Endothelial cell of umbilical vein (primary cell): ENCODE results near the gene PRICKLE3.
A peak's percentile ranks its signal among the peaks of the same experiment; 100 is the strongest.

Experiments used
- EZH2 ChIP-seq: IDR thresholded peaks from 2 replicates; pipeline ENCODE4 v1.6.1; 2012; ENCODE audit warnings: borderline replicate concordance, low read depth, mild to moderate bottlenecking, moderate library complexity, low read length, inconsistent platforms; ENCODE audit not compliant: severe bottlenecking
- FOS ChIP-seq: IDR thresholded peaks from 2 replicates; pipeline ENCODE4 v1.6.1; 2011; ENCODE audit warnings: mild to moderate bottlenecking, low read length, moderate library complexity, borderline replicate concordance; ENCODE audit not compliant: insufficient read depth
- GATA2 ChIP-seq: IDR thresholded peaks from 2 replicates; pipeline ENCODE4 v1.7.0; 2011; ENCODE audit warnings: low read depth, mild to moderate bottlenecking, moderate library complexity, mixed read lengths, low read length; ENCODE audit not compliant: insufficient read length, insufficient read depth
- JUN ChIP-seq: IDR thresholded peaks from 2 replicates; pipeline ENCODE4 v1.6.1; 2011; ENCODE audit warnings: borderline replicate concordance, low read depth; ENCODE audit not compliant: insufficient read length, insufficient read depth
- MYC ChIP-seq: IDR thresholded peaks from one replicate; pipeline ENCODE4 v1.6.1; 2011; ENCODE audit warnings: mild to moderate bottlenecking, low read depth, low read length
- POLR2A ChIP-seq: IDR thresholded peaks from 2 replicates; pipeline ENCODE4 v1.6.1; 2012; ENCODE audit warnings: low read depth, mild to moderate bottlenecking, control low read depth, low read length
- POLR2AphosphoS5 ChIP-seq: IDR thresholded peaks from 2 replicates; pipeline ENCODE4 v1.6.1; 2012; ENCODE audit warnings: low read depth, mild to moderate bottlenecking, control low read depth, low read length, moderate library complexity; ENCODE audit not compliant: insufficient read depth
- TF ChIP-seq, protein P1 (sequence below), 2 donors: IDR thresholded peaks; 1 replicate in 1 of 2; 2 replicates in 1 of 2; pipeline ENCODE4 v1.5.1; 2011; ENCODE audit warnings: low read length in 2 of 2, mild to moderate bottlenecking in 2 of 2, moderate library complexity in 2 of 2, control low read depth in 1 of 2, inconsistent platforms in 1 of 2, low read depth in 1 of 2; ENCODE audit not compliant: insufficient read depth in 1 of 2; ENCODE audit errors: extremely low read depth in 1 of 2
- TF ChIP-seq, protein P2 (sequence below): IDR thresholded peaks from 2 replicates; pipeline ENCODE4 v1.6.1; 2011; ENCODE audit not compliant: insufficient read depth, insufficient read length

DNA sequence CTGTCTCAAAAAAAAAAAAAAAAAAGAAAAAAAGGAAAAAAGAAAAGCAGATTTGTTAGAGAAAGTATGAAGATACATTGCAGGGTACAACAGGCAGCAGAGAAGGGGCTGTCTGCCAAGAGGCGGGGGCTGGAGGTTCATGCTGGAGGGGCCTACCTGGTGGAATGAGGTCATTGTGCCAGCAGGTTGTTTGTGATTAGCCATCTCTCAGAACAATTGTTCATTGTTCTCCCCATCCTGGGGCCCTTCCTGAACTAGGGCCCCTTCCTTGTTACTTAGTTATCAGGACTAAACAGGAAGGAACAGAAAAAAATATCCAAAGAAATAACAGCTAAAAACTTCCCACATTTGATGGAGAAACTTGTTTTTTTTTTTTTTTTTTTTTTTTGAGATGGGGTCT lies 48.7 kb downstream of the PRICKLE3 start:
- TF ChIP-seq, protein P1, sequence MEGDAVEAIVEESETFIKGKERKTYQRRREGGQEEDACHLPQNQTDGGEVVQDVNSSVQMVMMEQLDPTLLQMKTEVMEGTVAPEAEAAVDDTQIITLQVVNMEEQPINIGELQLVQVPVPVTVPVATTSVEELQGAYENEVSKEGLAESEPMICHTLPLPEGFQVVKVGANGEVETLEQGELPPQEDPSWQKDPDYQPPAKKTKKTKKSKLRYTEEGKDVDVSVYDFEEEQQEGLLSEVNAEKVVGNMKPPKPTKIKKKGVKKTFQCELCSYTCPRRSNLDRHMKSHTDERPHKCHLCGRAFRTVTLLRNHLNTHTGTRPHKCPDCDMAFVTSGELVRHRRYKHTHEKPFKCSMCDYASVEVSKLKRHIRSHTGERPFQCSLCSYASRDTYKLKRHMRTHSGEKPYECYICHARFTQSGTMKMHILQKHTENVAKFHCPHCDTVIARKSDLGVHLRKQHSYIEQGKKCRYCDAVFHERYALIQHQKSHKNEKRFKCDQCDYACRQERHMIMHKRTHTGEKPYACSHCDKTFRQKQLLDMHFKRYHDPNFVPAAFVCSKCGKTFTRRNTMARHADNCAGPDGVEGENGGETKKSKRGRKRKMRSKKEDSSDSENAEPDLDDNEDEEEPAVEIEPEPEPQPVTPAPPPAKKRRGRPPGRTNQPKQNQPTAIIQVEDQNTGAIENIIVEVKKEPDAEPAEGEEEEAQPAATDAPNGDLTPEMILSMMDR (IDR thresholded peaks at IDR 0.05; ENCODE audit: extremely low read depth in 1 of 2, insufficient read depth in 1 of 2, low read depth in 1 of 2, low read length in 2 of 2): no peak
- no peak for TF ChIP-seq POLR2A
- no peak for TF ChIP-seq POLR2AphosphoS5
- no peak for TF ChIP-seq FOS
- TF ChIP-seq, protein P2, sequence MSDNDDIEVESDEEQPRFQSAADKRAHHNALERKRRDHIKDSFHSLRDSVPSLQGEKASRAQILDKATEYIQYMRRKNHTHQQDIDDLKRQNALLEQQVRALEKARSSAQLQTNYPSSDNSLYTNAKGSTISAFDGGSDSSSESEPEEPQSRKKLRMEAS: no peak
- TF ChIP-seq MYC: no peak
- no peak for TF ChIP-seq EZH2
- TF ChIP-seq JUN: peak; percentile 38
- TF ChIP-seq GATA2: no peak
